Mesenchymal stem cell (in vitro differentiated cells and primary cell): ENCODE measurements around the gene BCL6B.

ENCODE experiments used
- DNase-seq: peaks from one replicate; pipeline ENCODE4 v3.0.0-alpha.2; 2013
- H2AFZ ChIP-seq: one replicate; pipeline ENCODE4 v1.6.1; 2013; ENCODE audit warnings: low read depth, mild to moderate bottlenecking, control low read depth, inconsistent platforms, low read length, moderate library complexity
- H2AK5ac ChIP-seq: 2 replicates; pipeline ENCODE4 v1.6.1; 2013; ENCODE audit warnings: low read length, moderate library complexity, mild to moderate bottlenecking, inconsistent platforms; ENCODE audit not compliant: severe bottlenecking
- H2BK120ac ChIP-seq: one replicate; pipeline ENCODE4 v1.6.1; 2013; ENCODE audit warnings: low read depth, mild to moderate bottlenecking, inconsistent platforms, low read length, moderate library complexity
- H2BK12ac ChIP-seq, 2 experiments: one replicate each; pipeline ENCODE4 v1.6.1; 2013; ENCODE audit warnings: inconsistent platforms in 2 of 2, low read length in 2 of 2, mild to moderate bottlenecking in 2 of 2, moderate library complexity in 2 of 2, control low read depth in 1 of 2
- H2BK15ac ChIP-seq: one replicate; pipeline ENCODE4 v1.6.1; 2013; ENCODE audit warnings: mild to moderate bottlenecking, low read depth, inconsistent platforms; ENCODE audit not compliant: poor library complexity, severe bottlenecking
- H2BK5ac ChIP-seq: 2 replicates; pipeline ENCODE4 v1.6.1; 2013; ENCODE audit warnings: low read depth, mild to moderate bottlenecking, low read length, control low read depth, inconsistent platforms; ENCODE audit not compliant: poor library complexity, severe bottlenecking
- H3K14ac ChIP-seq, 2 experiments: one replicate each; pipeline ENCODE4 v1.6.1; 2013; ENCODE audit warnings: inconsistent platforms in 2 of 2, low read length in 2 of 2, control low read depth in 1 of 2, mild to moderate bottlenecking in 1 of 2, moderate library complexity in 1 of 2
- H3K18ac ChIP-seq, 2 experiments: one replicate each; pipeline ENCODE4 v1.6.1; 2013; ENCODE audit warnings: inconsistent platforms in 2 of 2, low read length in 2 of 2, control low read depth in 1 of 2, low read depth in 1 of 2, mild to moderate bottlenecking in 1 of 2
- H3K23ac ChIP-seq, 2 experiments: one replicate each; pipeline ENCODE4 v1.6.1; 2013; ENCODE audit warnings: inconsistent platforms in 2 of 2, low read length in 2 of 2, mild to moderate bottlenecking in 2 of 2, moderate library complexity in 2 of 2, control low read depth in 1 of 2
- H3K27ac ChIP-seq: 2 replicates; pipeline ENCODE4 v1.5.1; 2013; ENCODE audit warnings: mild to moderate bottlenecking, moderate library complexity, low read length, control low read depth, inconsistent platforms; ENCODE audit not compliant: poor library complexity, severe bottlenecking
- H3K27me3 ChIP-seq, 2 experiments: 2 replicates each; pipeline versions ENCODE4 v1.6.1 to v1.7.0; 2013; ENCODE audit warnings: low read length in 2 of 2, mild to moderate bottlenecking in 2 of 2, moderate library complexity in 2 of 2, control low read depth in 1 of 2, inconsistent platforms in 1 of 2; ENCODE audit not compliant: control insufficient read depth in 1 of 2, insufficient read depth in 1 of 2
- H3K36me3 ChIP-seq, 2 experiments: 2 replicates each; pipeline versions ENCODE4 v1.6.1 to v1.7.0; 2013; ENCODE audit warnings: low read length in 2 of 2, control low read depth in 1 of 2, inconsistent platforms in 1 of 2, low read depth in 1 of 2, mild to moderate bottlenecking in 1 of 2; ENCODE audit not compliant: insufficient read depth in 2 of 2, control insufficient read depth in 1 of 2
- H3K4ac ChIP-seq, 2 experiments: one replicate each; pipeline ENCODE4 v1.6.1; 2013; ENCODE audit warnings: inconsistent platforms in 2 of 2, low read length in 2 of 2, mild to moderate bottlenecking in 2 of 2, moderate library complexity in 2 of 2, control low read depth in 1 of 2, low read depth in 1 of 2
- H3K4me1 ChIP-seq: 2 replicates; pipeline ENCODE4 v1.6.1; 2013; ENCODE audit warnings: low read depth, low read length, control low read depth; ENCODE audit not compliant: control insufficient read depth, insufficient read depth
- H3K4me2 ChIP-seq: 2 replicates; pipeline ENCODE4 v1.6.1; 2013; ENCODE audit warnings: low read length, mild to moderate bottlenecking, inconsistent platforms; ENCODE audit not compliant: poor library complexity, severe bottlenecking
- H3K4me3 ChIP-seq, 2 experiments: 2 replicates each; pipeline versions ENCODE4 v1.5.1 to v1.7.0; 2013; ENCODE audit warnings: low read length in 2 of 2, mild to moderate bottlenecking in 2 of 2, control low read depth in 1 of 2, low read depth in 1 of 2; ENCODE audit not compliant: insufficient read depth in 1 of 2
- H3K79me1 ChIP-seq: replicated peaks from 2 replicates; pipeline ENCODE4 v1.6.1; 2013; ENCODE audit warnings: mild to moderate bottlenecking, control low read depth, low read length, inconsistent platforms; ENCODE audit not compliant: poor library complexity, severe bottlenecking
- H3K9ac ChIP-seq: 2 replicates; pipeline ENCODE4 v1.7.0; 2013; ENCODE audit warnings: mild to moderate bottlenecking, low read length, moderate library complexity
- H3K9me3 ChIP-seq: 2 replicates; pipeline ENCODE4 v1.7.0; 2013; ENCODE audit warnings: mild to moderate bottlenecking, low read length; ENCODE audit not compliant: control insufficient read depth
- H4K8ac ChIP-seq: one replicate; pipeline ENCODE4 v1.6.1; 2013; ENCODE audit warnings: inconsistent platforms, mild to moderate bottlenecking, low read length, moderate library complexity
- H4K91ac ChIP-seq: one replicate; pipeline ENCODE4 v1.6.1; 2013; ENCODE audit warnings: mild to moderate bottlenecking, low read length, inconsistent platforms
- WGBS: methylation state at CpG from one replicate; pipeline ENCODE4 v1.1.7; 2013; ENCODE audit warnings: mixed read lengths; 5-methylcytosine and 5-hydroxymethylcytosine counted together

The BCL6B gene

DNA sequence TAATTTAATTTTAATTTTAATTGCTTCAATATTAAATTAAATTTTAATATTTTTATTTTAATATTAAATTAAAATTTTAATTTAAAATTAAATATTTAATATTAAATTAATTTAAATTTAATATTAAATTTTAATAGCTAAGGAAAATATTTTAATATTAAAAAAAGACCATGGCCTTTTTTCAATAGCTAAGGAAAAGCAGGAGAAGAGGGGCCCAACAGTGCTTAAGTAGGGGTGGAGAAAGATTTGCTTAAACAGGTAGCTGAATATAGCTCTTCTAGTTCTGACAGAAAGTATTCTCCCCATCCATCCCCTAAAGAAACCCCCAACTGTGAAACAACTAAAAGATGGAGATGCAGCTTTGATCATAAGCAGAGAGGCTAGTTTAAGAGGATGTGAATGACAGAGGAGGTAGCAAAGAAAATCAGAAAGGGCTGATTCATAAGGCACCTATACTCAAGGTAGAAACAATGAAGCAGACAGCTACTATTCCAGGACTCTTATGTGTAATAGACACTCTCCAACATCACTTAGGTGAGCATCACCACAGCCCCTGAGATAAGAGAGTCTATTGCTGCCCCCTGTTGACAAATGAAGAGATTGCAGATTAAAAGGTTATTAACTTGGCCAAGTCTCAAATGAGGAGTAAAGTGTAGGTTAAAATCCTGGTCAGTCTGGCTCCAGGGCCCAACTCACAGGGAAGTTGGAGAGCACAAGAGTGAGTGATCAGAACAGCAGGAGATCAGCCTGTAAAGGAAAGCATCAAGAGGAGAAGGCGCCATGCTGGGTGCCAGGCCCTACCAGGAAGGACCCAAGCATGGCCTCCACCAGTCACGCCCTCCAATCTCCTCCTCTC, 18.2 kb upstream of the BCL6B start:
- no peak overlapping the region for H4K91ac ChIP-seq
- H3K27ac ChIP-seq = no peak overlapping the region
- no peak overlapping the region for H2BK12ac ChIP-seq
- no peak overlapping the region for H3K23ac ChIP-seq
- no peak overlapping the region for H2BK5ac ChIP-seq
- no peaks in the 10 kb centered on the region for H3K9me3 ChIP-seq
- peaks cover 44% of the 10 kb centered on the region for H3K79me1 ChIP-seq
- no peak overlapping the region for H4K8ac ChIP-seq
- no peak overlapping the region for H3K18ac ChIP-seq
- no peak overlapping the region for H2BK15ac ChIP-seq
- H3K27me3 ChIP-seq = no peaks in the 10 kb centered on the region
- no peak overlapping the region for H3K4me3 ChIP-seq
- H2AK5ac ChIP-seq = no peak overlapping the region
- no peak overlapping the region for H3K4ac ChIP-seq
- H3K9ac ChIP-seq = no peak overlapping the region
- H2BK120ac ChIP-seq = no peak overlapping the region
- H3K14ac ChIP-seq = no peak overlapping the region
- H2AFZ ChIP-seq = no peak overlapping the region
- DNase-seq = peak; percentile 73
- H3K4me2 ChIP-seq = no peak overlapping the region
- peaks cover 45 to 55% of the 10 kb centered on the region in 2 experiments for H3K36me3 ChIP-seq
- WGBS = no CpG with 5 or more reads among the region's 2 CpGs
- H3K4me1 ChIP-seq = no peaks in the 10 kb centered on the region

DNA sequence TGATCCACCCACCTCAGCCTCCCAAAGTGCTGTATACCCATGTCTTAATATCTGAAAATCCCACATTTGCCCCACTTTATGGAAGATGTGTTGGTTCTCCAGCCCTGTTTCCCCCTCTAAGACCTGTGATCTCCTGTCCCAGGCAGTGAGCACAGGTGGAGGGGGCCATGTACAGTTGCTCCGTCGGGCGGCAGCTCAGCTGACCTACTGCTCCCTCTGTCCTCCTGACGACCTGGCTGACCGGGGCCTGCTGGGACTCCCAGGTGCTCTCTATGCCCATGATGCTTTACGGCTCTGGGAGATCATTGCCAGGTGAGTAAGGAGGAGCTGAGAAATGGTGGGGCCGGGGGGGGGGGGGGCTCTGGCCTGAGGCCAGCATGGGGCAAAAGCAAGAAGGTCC, 17.1 kb upstream of the BCL6B start:
- no peaks in the 10 kb centered on the region for H3K27me3 ChIP-seq
- H4K8ac ChIP-seq = no peak overlapping the region
- no peak overlapping the region for H2BK120ac ChIP-seq
- WGBS = 93% methylated on average over 6 of the region's 7 CpGs
- no peak overlapping the region for H2BK12ac ChIP-seq
- H3K14ac ChIP-seq = no peak overlapping the region
- H3K4me3 ChIP-seq = no peak overlapping the region
- H4K91ac ChIP-seq = no peak overlapping the region
- H3K27ac ChIP-seq = no peak overlapping the region
- H3K9me3 ChIP-seq = no peaks in the 10 kb centered on the region
- no peak overlapping the region for H3K4me2 ChIP-seq
- no peak overlapping the region for H3K23ac ChIP-seq
- H3K4ac ChIP-seq = no peak overlapping the region
- H3K18ac ChIP-seq = no peak overlapping the region
- no peak overlapping the region for H2BK5ac ChIP-seq
- H3K79me1 ChIP-seq = peaks cover 41% of the 10 kb centered on the region
- H2AFZ ChIP-seq = no peak overlapping the region
- H2BK15ac ChIP-seq = no peak overlapping the region
- peaks cover 39 to 48% of the 10 kb centered on the region in 2 experiments for H3K36me3 ChIP-seq
- no peak overlapping the region for H3K9ac ChIP-seq
- peaks cover 3% of the 10 kb centered on the region for H3K4me1 ChIP-seq
- no peak for DNase-seq
- no peak overlapping the region for H2AK5ac ChIP-seq

DNA sequence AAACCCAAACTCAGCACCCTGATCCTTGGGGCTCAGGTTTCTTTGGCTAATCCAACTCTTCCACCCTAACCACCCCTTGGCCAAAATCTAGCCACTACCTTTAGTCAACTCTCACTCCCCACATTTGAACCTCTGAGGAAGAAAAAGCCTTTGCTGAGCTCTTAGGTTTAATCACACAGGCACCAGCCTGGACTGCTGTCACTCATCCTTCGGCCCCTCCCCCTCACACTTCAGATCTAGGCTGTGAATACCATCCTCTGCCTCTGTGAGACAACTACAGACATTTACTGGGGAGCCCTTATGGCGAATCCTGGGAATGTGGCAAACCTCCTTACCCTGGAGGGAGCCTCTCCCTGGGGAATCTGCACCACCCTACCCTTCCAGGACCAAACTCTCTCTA, 15.7 kb upstream of the BCL6B start:
- Histone ChIP-seq H3K4me3 (no peak overlapping the region), H2AK5ac (no peak overlapping the region), H2BK5ac (no peak overlapping the region), H3K4me1 (peaks cover 7% of the 10 kb centered on the region), H3K27me3 (no peaks in the 10 kb centered on the region), H3K9ac (no peak overlapping the region), H3K79me1 (peaks cover 32% of the 10 kb centered on the region), H2BK15ac (no peak overlapping the region), H3K14ac (no peak overlapping the region), H2BK12ac (no peak overlapping the region), H3K36me3 (peaks cover 28 to 34% of the 10 kb centered on the region in 2 experiments), H4K91ac (no peak overlapping the region), H4K8ac (no peak overlapping the region), H3K23ac (no peak overlapping the region), H3K18ac (no peak overlapping the region), H2BK120ac (no peak overlapping the region), H3K27ac (no peak overlapping the region), H3K4me2 (no peak overlapping the region), H3K9me3 (no peaks in the 10 kb centered on the region), H2AFZ (no peak overlapping the region), H3K4ac (no peak overlapping the region)
- WGBS = 98% methylated on average over 2 of the region's 2 CpGs
- no peak for DNase-seq

DNA sequence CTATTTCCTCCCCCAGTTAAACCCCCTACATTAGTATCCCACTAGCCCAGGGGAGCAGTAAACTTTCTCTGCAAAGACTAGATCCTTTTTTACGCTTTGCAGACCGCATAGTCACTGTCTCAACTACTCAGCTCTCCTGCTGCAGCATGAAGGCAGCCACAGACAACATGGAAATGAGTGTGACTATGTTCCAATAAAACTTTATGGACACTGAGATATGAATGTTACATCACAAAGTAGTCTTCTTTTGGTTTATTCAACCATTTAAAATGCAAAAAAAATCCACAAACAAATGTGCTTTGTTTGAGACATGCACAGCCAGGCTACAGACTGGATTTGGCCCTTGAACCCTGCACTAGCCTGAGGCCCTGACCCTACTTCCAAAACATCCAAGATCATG, 12.3 kb upstream of the BCL6B start:
- no peak overlapping the region for H3K23ac ChIP-seq
- no peak overlapping the region for H2BK5ac ChIP-seq
- H3K27me3 ChIP-seq = no peaks in the 10 kb centered on the region
- peaks cover 22 to 23% of the 10 kb centered on the region in 2 experiments for H3K36me3 ChIP-seq
- peaks cover 19% of the 10 kb centered on the region for H3K79me1 ChIP-seq
- peak overlapping the region; percentile 100 for H3K9ac ChIP-seq
- H2BK12ac ChIP-seq = no peak overlapping the region
- no peak for DNase-seq
- H3K9me3 ChIP-seq = no peaks in the 10 kb centered on the region
- no peak overlapping the region for H2BK15ac ChIP-seq
- peak overlapping the region; percentile 51 for H3K4me2 ChIP-seq
- no peak overlapping the region for H4K91ac ChIP-seq
- H2AFZ ChIP-seq = no peak overlapping the region
- no peak overlapping the region for H3K4ac ChIP-seq
- H3K4me3 ChIP-seq = peak overlapping the region in 1 of 2 experiments; percentile 94
- H2AK5ac ChIP-seq = no peak overlapping the region
- H3K4me1 ChIP-seq = peaks cover 16% of the 10 kb centered on the region
- WGBS = 80% methylated on average over 1 of the region's 2 CpGs
- no peak overlapping the region for H3K27ac ChIP-seq
- no peak overlapping the region for H3K18ac ChIP-seq
- H4K8ac ChIP-seq = no peak overlapping the region
- no peak overlapping the region for H3K14ac ChIP-seq
- no peak overlapping the region for H2BK120ac ChIP-seq
